GM21737 (cell line): ENCODE measurements around the gene RIMS4.
"Not testable (repeated sequence)": the region's sequence is repeated elsewhere in the genome, so short reads cannot be mapped to it uniquely, and the experiment has no call there.

ENCODE experiments used
- ATAC-seq: cut with Tn5 transposase; IDR thresholded peaks from one replicate; pipeline ENCODE4 v1.9.1; 2021; ENCODE audit warnings: mild to moderate bottlenecking, moderate library complexity; ENCODE audit not compliant: unreplicated experiment

RIMS4 gene

DNA sequence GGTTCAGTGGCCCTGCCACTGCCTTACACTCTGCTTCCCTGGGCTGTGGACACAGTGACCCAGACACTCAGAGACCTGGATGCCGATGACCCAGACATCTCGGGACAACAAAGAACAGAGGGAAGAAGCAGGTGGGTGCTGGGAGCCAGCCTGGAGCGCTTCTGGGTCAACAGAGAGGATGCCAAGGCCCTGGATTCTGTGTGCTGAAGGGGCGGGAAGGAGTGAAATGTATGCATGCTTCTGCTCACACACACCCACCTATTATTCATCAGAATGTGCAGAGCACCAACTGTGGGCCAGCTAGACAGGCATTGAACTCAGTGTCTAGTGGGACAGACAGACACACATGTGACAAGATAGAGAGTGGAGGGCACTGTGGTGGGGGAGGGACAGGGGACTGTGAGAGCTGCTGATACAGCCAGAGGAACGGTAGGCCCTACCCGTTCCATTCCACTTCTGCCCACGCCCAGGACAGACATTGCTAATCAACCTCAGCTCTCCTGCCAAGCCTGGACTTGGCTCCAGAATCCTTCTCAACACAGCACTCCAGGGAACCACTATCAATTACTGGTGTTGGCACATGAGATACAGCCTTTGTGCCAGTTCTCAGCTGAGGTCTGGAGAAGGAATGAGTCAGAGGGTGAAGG lies 44.5 kb downstream of the RIMS4 start:
- no peak for ATAC-seq

DNA sequence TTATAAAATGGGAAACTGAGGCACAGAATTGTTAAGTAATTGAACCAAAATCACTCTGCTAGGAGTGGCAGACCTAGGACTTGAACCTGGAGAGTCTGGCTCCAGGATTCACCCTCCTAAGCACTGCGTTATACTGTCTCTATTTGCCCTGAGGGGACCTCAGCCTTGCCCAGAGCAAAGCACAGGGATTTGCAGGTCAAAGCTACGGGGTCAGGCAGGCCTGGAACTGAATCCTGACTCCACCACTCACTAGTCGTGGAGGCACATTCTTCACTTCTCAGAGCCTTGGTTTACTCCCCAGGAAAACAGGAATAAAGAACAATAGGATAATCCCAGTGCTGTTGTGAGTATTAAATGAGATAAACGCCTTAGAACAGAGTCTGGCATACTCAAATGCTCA lies 45.3 kb downstream of the RIMS4 start:
- no peak for ATAC-seq

DNA sequence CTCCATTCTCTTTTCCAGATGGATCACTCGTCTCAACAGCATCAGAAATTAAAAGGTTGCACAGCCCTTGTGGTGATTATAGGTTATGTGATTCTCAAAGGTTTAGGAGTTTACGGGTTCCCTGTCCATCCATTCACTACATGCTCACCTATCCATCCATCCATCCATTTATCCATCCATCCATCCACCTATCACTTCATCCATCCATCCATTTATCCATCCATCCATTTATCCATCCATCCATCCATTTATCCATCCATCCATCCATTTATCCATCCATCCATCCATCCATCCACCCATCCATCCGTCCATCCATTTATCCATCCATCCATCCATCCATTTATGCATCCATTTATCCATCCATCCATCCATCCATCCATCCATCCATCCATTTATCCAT lies 46.5 kb downstream of the RIMS4 start:
- ATAC-seq = not testable (repeated sequence)

DNA sequence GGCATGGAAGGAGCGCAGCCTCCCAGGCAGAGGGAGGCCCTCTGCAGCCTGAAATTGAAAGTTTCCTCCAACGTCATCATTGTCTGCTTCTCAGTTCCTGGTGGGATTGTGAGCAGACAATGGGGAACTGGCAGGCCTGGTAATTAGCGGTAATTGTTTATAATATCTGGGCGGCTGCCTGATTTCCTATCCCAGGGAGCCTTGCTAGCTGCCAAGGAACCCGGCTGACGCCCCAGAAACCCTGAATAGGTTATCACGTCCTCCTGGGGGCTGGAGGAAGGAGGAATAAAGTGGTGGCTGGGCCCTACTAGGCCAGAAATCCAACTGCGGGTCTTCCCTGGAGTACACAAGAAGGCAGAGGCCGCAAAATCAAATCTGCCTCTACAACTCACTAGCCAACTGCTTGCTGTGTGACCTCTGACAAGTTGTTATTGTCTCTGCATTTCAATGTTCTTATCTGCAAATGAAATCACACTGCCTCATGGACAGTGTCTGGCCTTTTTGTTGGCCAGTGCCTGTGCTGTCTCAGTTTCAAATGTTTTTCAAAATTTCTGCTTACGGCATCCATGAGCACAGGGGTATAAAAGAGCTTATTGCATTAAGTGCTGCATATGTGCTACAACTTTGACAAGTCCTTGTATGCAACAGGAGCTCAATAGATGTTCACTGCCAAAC lies 47.7 kb downstream of the RIMS4 start:
- ATAC-seq = no peak

DNA sequence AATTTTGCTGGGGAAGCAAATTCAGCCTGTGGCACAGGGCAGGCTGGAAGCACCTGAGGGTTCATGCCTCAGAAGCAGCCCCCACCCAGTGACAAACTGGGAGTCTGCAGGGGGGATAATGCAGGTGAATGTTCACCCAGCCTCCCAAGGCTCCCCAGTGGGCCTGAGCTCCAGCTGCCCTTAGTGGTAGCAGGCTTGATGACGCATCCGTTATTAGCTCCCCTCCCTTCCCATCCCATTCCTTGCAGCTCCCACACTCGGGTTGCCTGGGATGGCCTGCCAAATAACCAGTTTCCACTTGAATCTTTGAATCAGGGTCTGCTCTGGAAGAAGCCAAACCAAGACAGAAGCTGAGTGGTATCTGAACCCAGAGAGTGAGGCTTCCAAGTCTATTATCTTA lies 48.9 kb downstream of the RIMS4 start:
- no peak for ATAC-seq

DNA sequence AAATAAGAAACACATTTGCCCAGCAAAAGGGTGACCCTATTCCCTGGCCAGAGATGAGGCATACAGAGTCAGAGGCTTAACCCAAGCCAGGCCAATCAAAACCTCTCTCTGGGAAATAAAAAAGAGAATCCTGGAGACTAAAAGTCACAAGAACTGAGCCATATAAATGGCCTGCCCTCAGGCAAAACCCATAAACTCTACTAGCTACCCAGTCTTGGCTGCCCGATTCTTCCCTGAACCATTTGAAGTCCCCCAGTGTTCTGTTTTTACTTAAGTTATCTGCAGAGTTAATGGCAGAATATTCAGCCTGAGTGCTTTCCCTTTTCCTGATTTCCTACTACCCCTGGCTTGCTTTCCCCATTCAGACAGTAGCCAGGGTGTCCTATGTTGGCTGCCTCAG lies 50.8 kb downstream of the RIMS4 start:
- no peak for ATAC-seq

DNA sequence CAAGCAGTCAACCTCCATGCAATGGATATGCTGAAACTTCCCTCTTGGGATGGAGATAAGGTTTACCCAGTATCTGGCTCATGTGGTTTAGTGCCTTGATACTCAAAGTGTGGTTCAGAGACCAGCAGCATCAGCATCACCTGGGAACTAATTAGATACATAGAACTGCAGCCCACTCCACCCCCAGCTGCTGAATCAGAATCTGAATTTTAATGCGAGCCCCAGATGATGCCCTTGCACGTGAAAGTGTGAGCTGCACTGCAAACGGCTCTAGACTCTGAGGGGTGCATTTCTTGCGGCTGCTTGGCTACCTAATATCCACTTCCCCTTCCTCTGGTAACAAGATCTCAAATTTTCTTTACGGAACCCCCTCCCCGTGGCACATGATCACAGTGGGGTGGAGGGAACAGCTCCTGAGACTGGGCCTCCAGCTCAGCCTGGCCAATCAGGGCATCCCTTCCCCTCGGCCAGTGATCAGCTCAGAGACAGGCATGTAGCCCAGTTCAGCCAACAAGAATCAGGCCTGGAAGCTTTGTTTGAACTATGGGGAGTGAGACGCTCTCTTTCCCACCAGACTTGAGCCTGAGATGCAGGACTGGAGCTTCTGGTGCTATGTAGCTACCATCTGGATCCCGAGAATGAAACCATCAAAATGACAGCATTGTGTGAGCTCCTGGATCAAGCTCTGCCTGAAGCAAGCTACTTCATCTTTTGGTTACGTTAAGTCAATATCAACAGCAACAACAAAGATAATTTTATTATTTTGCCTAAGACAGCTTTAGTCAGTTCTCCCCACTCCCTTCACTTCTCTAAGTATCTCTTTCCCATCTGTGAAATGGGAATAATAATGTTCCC lies 51.9 kb downstream of the RIMS4 start:
- ATAC-seq = no peak

DNA sequence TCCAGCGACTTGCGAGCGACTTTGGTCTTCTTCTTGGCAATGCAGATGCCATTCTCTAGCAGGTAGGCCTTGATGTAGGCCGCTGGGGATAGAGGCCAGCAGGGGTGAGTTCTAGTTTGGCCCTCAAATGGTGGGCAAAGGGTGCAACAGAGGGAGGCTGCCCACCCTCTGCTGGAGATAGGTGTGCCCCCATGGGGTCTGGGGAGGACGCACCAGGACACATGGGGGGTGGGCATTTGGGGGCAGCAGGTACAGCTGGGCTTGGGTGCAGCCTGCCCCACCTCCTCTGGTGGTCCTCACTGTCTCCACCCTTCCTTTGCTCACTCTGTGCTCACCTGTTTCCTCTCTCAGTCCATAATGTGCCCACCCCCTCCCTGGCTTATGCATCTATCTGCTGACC lies 53.4 kb downstream of the RIMS4 start:
- ATAC-seq = no peak

DNA sequence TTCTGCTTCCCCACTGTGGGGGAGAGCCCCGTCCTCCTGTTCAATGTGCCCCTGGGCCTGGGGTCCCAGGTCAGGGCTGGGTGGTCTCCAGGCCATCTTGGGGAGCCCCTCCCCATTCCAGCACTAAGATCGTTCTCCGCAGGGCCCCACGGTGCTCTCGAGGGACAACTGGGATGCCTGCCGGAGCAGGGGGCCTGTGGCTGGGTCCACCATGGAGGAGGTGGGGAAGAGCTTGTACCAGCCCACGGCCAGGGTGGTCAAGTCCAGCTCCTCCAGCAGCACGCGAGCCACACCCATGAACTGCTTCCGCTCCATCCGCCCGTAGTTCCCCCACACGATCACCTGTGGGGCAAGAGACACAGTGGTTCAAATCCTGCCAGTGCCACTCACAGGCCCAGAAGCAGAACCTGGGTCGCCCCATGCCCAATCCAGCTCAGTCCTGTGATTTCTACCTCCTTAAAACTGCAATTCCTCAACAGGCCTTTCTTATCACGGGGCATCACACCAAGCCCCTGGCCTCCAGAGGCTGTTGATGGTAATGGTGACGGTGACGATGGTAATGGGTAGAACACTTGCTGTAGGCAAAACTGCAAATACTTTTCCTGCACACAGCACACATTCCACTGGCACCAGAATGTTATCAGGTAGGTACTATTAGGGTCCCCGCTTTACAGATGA lies 54.2 kb downstream of the RIMS4 start:
- no peak for ATAC-seq

DNA sequence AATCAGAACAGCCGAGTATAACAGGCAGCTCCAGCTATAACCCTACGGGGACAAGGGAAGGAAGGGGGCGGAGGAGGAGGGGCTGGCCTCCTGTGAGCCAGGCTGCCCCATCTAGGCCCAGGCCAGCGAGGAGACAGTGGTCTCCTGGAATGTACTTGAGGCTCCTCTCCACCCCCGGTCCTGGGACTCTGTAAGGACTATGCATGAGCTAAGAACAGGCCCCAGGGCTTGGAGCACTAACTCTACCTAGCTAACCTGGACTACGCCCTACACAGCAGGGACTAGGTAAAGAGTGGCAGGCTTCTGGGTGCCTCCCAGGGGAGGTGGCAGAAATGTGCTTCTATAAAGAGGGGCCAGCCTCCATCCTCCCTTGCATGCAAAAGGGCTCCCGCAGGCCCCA lies 55.8 kb downstream of the RIMS4 start:
- no peak for ATAC-seq

DNA sequence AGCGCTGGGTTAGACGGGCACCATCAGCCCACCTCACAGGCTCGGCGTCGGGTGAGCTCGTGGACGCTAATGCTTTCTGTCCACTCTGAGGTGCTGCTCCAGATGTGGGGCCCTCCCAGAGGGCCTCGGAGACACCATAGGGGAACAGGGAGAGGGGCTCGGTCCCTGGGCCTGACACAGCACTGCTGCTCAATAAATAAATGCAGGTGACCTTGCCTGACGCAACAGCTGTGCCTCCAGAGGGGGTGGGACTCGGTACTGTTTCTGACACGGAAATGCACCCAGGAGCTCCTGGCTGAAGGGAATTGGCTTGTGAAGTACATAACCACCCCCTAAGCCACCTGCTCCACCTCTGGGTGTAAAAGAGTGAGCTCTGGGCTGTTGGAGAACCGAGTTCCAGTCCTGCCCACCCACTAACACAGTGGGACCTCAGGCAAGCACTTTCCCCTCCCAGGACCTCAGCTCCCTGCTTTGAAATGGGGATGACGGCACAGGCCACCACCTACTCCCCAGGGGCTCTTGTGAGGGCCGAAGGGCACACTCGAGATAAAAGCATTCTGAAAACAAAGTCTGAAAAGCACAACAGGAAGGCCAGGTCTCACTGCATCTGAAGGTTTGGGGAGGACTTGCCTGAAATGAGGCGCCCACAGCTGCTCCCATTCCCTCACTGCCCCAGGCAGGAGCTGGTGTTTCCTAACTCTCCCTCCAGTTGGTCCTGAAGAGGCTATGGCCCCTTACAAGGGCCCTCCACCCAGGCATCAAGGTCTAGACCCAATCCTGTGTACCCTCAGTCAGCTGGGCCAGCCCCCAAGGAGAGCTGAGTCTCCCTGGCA lies 58.0 kb downstream of the RIMS4 start:
- ATAC-seq = no peak

DNA sequence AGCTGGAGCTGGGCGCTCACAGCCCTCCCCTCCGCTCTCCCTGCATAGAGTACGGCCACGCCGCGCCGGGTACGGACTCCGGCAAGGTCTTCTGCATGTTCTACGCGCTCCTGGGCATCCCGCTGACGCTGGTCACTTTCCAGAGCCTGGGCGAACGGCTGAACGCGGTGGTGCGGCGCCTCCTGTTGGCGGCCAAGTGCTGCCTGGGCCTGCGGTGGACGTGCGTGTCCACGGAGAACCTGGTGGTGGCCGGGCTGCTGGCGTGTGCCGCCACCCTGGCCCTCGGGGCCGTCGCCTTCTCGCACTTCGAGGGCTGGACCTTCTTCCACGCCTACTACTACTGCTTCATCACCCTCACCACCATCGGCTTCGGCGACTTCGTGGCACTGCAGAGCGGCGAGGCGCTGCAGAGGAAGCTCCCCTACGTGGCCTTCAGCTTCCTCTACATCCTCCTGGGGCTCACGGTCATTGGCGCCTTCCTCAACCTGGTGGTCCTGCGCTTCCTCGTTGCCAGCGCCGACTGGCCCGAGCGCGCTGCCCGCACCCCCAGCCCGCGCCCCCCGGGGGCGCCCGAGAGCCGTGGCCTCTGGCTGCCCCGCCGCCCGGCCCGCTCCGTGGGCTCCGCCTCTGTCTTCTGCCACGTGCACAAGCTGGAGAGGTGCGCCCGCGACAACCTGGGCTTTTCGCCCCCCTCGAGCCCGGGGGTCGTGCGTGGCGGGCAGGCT lies 60.1 kb downstream of the RIMS4 start:
- ATAC-seq = no peak

DNA sequence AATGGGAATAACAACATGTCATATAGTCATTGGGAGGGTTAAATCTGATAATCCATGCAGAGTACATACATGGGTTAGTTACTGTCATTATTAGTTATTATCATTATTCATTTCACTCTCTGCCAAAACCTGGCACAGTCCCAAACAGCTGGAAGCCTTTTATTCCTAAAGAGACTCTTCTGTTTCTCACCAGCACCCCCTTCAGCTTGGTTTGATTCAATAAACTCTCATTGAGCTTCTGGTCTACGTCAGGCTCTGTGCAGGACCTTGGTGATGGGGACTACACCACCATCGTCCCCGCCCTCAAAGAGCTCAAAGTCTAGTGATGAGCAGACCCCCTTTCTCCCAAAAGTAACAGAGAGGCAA lies 62.4 kb downstream of the RIMS4 start:
- no peak for ATAC-seq

DNA sequence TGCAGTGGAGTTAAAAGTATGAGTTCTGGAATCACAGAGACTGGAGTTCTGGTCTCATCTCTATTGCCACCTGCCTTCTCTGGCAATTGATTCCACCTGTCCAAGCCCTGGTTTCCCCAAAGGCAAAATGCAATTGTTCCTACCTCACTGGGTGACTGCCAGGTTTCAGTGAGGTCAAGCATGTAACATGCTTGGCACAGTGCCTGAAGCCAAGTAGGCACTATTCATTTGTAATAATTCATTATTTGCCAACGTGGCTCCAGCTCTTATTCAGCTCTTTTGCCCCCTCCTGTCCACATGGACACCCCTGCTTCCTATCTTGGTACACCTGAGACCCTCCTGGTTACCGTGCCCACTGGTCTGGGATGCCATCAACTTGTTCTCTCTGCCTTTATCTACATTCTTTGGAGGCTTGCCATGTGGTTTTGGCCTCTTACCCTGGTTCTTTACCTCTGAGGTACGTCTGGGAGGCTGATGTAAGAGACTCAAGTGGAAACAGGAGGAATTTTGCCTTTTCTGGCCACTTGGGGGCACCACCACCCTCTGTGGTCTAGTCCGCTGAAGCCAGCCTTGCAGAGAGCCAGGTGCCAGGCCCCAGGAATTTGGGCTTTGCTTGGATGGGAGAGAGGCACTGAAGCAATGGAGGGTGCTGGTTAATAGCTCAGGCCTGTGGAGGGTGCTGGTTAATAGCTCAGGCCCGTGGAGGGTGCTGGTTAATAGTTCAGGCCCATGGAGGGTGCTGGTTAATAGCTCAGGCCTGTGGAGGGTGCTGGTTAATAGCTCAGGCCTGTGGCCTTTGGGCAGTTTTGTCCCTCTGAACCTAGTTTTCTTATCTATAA lies 63.0 kb downstream of the RIMS4 start:
- ATAC-seq = no peak

DNA sequence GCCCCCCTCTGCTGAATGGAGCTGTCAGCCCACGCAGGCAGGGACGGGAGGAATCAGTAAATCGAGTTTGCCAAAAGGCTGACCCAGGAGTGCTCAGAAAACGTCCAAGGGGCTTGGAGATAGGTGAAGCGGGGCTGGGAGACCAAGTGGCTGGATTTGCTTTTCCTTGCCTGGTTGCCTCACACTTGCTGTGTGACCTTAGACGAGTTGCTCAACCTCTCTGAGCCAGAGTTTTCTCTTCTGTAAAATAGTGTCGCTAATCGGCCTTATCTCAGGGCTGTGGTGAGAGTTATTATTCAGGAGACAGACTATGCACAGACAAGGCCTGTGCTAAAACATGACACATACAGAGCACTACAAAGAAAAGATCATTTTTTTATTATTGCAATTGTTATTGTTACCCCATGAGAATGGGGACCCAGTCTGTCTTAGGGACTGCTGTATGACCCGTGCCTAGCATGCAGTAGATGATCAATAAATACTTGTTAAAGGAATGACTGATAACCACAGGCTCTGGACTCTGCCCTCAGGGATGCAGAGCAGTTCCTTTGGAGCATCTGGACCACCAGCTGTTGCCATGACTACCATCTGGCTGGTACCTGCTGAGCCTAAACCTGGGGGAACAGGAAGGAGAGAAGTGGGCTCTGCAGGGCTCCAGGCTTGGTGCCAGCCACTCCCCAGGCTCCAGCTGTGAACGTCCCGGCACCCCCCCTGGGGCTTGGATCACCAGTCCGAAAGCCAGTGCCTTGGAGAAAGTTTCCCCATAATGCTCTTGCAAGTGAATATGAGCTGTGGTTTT lies 63.8 kb downstream of the RIMS4 start:
- ATAC-seq = no peak

DNA sequence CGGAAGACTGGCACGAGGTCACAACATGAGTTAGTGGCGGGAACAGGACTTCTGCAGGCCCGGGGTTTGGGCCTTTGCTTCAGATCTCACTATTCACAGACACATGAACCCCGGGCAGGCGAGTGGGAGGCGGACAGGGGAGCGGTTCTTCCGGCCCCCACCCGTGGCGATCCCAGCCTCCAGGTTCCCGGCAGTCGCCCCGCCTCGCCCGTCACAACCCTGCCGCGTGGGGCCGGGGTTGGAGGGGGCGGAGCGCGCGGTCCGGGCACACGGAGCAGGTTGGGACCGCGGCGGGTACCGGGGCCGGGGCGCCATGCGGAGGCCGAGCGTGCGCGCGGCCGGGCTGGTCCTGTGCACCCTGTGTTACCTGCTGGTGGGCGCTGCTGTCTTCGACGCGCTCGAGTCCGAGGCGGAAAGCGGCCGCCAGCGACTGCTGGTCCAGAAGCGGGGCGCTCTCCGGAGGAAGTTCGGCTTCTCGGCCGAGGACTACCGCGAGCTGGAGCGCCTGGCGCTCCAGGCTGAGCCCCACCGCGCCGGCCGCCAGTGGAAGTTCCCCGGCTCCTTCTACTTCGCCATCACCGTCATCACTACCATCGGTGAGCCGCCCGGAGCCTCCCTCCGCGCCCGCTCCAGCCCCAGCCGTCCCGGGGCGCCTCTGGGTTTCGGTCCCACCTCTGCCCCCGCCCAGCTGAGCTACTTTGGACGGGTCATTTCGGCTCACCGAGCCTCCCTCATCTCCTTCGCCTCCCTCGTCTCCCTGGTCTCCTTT lies 64.6 kb downstream of the RIMS4 start, which contains the start of gene KCNK15:
KCNK15 (plus strand) TSS at position 268 of the 769 bp plus-strand sequence; CDS start at position 314, 46 bp downstream.
- ATAC-seq = no peak

DNA sequence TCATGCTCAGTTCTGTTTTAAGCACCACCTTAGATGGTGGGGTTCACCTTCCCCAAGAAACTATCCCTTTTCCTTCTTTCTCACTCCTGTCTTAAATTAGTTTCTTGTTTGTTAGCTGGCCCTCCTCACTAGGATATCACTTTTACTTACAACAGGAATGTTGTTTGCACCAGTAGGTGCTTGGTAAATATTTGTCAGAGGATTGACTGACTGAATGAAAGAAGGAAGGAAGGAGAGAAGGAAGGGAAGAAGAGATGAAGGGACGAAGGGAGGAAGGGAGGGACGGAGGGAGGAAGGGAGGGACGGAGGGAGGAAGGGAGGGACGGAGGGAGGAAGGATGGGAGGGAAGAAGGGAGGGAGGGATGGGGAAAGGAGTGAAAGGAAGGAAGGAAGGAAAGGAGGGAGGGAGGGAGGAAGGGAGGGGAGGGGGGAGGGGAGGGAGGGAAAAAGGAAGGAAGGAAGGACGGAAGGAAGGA lies 65.2 kb downstream of the RIMS4 start:
- no peak for ATAC-seq
